ENCODE data around the gene RALGPS1. TPM values are rescaled to one million over a fixed set of nuclear protein-coding genes. Genes with fewer than 3 reads are reported as not detected.

The RALGPS1 gene
- total RNA-seq, 1 donor from 2014 or later = 2.7 TPM

- intact Hi-C loops (cut with micrococcal nuclease) = no loop called here
Measured at GRCh38 chr9:127020036-127020801, 105.6 kb downstream of the RALGPS1 start.

- intact Hi-C loops (cut with micrococcal nuclease) = no loop called here
Measured at GRCh38 chr9:127020802-127021078, 106.2 kb downstream of the RALGPS1 start.

- intact Hi-C loops (cut with micrococcal nuclease) = no loop called here
Measured at GRCh38 chr9:127021664-127022363, 107.2 kb downstream of the RALGPS1 start.

- intact Hi-C loops (cut with micrococcal nuclease) = no loop called here
Measured at GRCh38 chr9:127022913-127023660, 108.5 kb downstream of the RALGPS1 start.

- intact Hi-C loops (cut with micrococcal nuclease) = no loop called here
Measured at GRCh38 chr9:127025042-127025441, 110.5 kb downstream of the RALGPS1 start.

GRCh38 chr9:127027694-127028093 lies 113.1 kb downstream of the RALGPS1 start:
- intact Hi-C loops (cut with micrococcal nuclease) = no loop called here

- intact Hi-C loops (cut with micrococcal nuclease) = no loop called here
Measured at GRCh38 chr9:127029548-127029947, 115.0 kb downstream of the RALGPS1 start.

GRCh38 chr9:127030814-127031740 lies 116.5 kb downstream of the RALGPS1 start:
- intact Hi-C loops (cut with micrococcal nuclease) = no loop called here

- intact Hi-C loops (cut with micrococcal nuclease) = no loop called here
Measured at GRCh38 chr9:127032256-127032655, 117.7 kb downstream of the RALGPS1 start.

GRCh38 chr9:127033061-127033460 lies 118.5 kb downstream of the RALGPS1 start:
- intact Hi-C loops (cut with micrococcal nuclease) = no loop called here

GRCh38 chr9:127033789-127034188 lies 119.2 kb downstream of the RALGPS1 start:
- intact Hi-C loops (cut with micrococcal nuclease) = no loop called here

GRCh38 chr9:127034691-127035090 lies 120.1 kb downstream of the RALGPS1 start:
- intact Hi-C loops (cut with micrococcal nuclease) = no loop called here

- intact Hi-C loops (cut with micrococcal nuclease) = no loop called here
Measured at GRCh38 chr9:127035423-127035822, 120.8 kb downstream of the RALGPS1 start.

GRCh38 chr9:127035948-127036347 lies 121.4 kb downstream of the RALGPS1 start:
- intact Hi-C loops (cut with micrococcal nuclease) = no loop called here

GRCh38 chr9:127036437-127036836 lies 121.9 kb downstream of the RALGPS1 start:
- intact Hi-C loops (cut with micrococcal nuclease) = no loop called here

GRCh38 chr9:127038531-127038930 lies 123.9 kb downstream of the RALGPS1 start:
- intact Hi-C loops (cut with micrococcal nuclease) = no loop called here

GRCh38 chr9:127039492-127039891 lies 124.9 kb downstream of the RALGPS1 start:
- intact Hi-C loops (cut with micrococcal nuclease) = no loop called here

GRCh38 chr9:127045148-127045547 lies 130.6 kb downstream of the RALGPS1 start:
- intact Hi-C loops (cut with micrococcal nuclease) = loop anchor here (5.0 kb wide), 1 partner anchor 58 kb away; no protein-coding TSS in a partner anchor

- intact Hi-C loops (cut with micrococcal nuclease) = loop anchor here (2.0 to 5.0 kb wide), 2 partner anchors 43 to 61 kb away; no protein-coding TSS in a partner anchor
Measured at GRCh38 chr9:127047971-127048370, 133.4 kb downstream of the RALGPS1 start.

GRCh38 chr9:127049044-127049443 lies 134.5 kb downstream of the RALGPS1 start:
- intact Hi-C loops (cut with micrococcal nuclease) = loop anchor here (2.0 to 5.0 kb wide), 2 partner anchors 44 to 62 kb away; no protein-coding TSS in a partner anchor

GRCh38 chr9:127049581-127049980 lies 135.0 kb downstream of the RALGPS1 start:
- intact Hi-C loops (cut with micrococcal nuclease) = loop anchor here (2.0 to 5.0 kb wide), 2 partner anchors 45 to 62 kb away; no protein-coding TSS in a partner anchor
